Osteocyte (in vitro differentiated cells): ENCODE measurements around the gene GGT7. TPM values are rescaled to one million over a fixed set of nuclear protein-coding genes. Genes with fewer than 3 reads are reported as not detected.

Experiments
- DNase-seq: peaks from one replicate; pipeline ENCODE4 v3.0.0; 2021; ENCODE audit warnings: mixed read lengths; ENCODE audit not compliant: unreplicated experiment; ENCODE audit errors: extremely low spot score
- H3K27ac Mint-ChIP-seq: one replicate; pipeline ENCODE4 v1.8.0; 2021; ENCODE audit warnings: mild to moderate bottlenecking, mixed read lengths; ENCODE audit not compliant: unreplicated experiment
- H3K27me3 Mint-ChIP-seq: one replicate; pipeline ENCODE4 v1.8.0; 2021; ENCODE audit warnings: mixed read lengths; ENCODE audit not compliant: unreplicated experiment
- H3K36me3 Mint-ChIP-seq: one replicate; pipeline ENCODE4 v1.8.0; 2021; ENCODE audit warnings: mixed read lengths; ENCODE audit not compliant: unreplicated experiment
- H3K4me1 Mint-ChIP-seq: one replicate; pipeline ENCODE4 v1.8.0; 2021; ENCODE audit warnings: mixed read lengths; ENCODE audit not compliant: unreplicated experiment
- H3K4me3 Mint-ChIP-seq: one replicate; pipeline ENCODE4 v1.8.0; 2021; ENCODE audit warnings: mild to moderate bottlenecking, moderate library complexity, mixed read lengths; ENCODE audit not compliant: unreplicated experiment
- H3K9me3 Mint-ChIP-seq: one replicate; pipeline ENCODE4 v1.8.0; 2021; ENCODE audit warnings: mixed read lengths; ENCODE audit not compliant: unreplicated experiment
- total RNA-seq: library from RNA; stranded (reverse); gene quantifications from 2 replicates; pipeline ENCODE4 v1.2.1, GENCODE V29; 2021
- TF ChIP-seq, protein P1 (sequence below): fragments of 200-600 bp; sonication (generic); IDR thresholded peaks from 2 replicates; pipeline ENCODE4 v1.5.0; 2021; ENCODE audit warnings: antibody characterized with exemption, mild to moderate bottlenecking, moderate library complexity

GGT7 gene
- total RNA-seq, 1 donor from 2014 or later = 37.0 TPM

DNA sequence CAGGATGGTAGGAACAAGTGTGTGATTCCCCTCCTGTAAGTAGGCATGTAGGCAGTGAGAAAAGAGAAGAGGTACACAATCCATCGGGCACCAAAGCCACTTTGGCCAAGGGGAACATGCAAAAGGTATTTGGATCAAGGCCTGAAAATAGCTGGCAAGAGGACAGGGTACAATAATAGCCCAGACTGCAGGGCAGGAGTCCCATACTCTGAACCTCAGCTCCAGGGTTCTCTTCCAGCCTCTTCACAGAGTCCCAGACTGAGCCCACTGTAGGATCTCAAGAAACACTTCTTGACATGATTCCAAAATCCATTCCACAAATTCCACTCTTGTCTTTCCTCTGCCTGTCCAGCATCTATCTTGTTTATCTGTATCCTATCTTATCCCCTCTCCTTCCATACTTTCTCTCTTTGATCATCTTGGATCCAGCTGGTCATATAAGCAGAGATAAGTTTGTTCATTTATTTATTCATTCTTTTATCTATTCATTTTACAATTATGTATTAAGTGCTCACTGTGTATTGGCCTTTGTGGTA is 23.5 kb upstream of the GGT7 start:
- H3K36me3 Mint-ChIP-seq = peaks cover 6% of the 10 kb centered on the region
- TF ChIP-seq, protein P1, sequence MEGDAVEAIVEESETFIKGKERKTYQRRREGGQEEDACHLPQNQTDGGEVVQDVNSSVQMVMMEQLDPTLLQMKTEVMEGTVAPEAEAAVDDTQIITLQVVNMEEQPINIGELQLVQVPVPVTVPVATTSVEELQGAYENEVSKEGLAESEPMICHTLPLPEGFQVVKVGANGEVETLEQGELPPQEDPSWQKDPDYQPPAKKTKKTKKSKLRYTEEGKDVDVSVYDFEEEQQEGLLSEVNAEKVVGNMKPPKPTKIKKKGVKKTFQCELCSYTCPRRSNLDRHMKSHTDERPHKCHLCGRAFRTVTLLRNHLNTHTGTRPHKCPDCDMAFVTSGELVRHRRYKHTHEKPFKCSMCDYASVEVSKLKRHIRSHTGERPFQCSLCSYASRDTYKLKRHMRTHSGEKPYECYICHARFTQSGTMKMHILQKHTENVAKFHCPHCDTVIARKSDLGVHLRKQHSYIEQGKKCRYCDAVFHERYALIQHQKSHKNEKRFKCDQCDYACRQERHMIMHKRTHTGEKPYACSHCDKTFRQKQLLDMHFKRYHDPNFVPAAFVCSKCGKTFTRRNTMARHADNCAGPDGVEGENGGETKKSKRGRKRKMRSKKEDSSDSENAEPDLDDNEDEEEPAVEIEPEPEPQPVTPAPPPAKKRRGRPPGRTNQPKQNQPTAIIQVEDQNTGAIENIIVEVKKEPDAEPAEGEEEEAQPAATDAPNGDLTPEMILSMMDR = no peak
- no peak overlapping the region for H3K4me3 Mint-ChIP-seq
- H3K4me1 Mint-ChIP-seq = peaks cover 5% of the 10 kb centered on the region
- no peak overlapping the region for H3K27ac Mint-ChIP-seq
- no peaks in the 10 kb centered on the region for H3K27me3 Mint-ChIP-seq
- no peaks in the 10 kb centered on the region for H3K9me3 Mint-ChIP-seq
- DNase-seq = no peak

DNA sequence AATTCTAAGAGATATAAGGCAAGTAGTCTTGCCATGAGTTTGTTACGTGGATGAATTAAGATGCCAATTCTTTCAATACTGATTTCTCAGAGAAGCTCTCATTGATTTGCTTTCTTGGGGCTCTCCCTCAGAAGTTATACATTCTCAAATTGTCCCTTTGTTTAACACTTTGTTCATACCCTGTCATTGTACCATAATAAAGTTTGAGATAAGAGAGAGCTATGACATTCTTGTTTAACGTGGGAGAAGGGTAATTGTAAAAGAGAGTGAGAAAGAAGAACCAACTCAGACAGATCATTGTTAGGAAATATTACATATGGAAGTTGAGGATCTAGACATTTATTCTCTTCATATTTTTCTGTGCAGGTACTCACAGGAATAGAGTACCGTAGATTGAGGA is 22.8 kb upstream of the GGT7 start:
- Mint-ChIP-seq H3K4me3 (no peak overlapping the region), H3K36me3 (peaks cover 6% of the 10 kb centered on the region), H3K4me1 (peaks cover 5% of the 10 kb centered on the region), H3K27ac (no peak overlapping the region), H3K9me3 (no peaks in the 10 kb centered on the region), H3K27me3 (no peaks in the 10 kb centered on the region)
- no peak for DNase-seq
- TF ChIP-seq, protein P1 = no peak

DNA sequence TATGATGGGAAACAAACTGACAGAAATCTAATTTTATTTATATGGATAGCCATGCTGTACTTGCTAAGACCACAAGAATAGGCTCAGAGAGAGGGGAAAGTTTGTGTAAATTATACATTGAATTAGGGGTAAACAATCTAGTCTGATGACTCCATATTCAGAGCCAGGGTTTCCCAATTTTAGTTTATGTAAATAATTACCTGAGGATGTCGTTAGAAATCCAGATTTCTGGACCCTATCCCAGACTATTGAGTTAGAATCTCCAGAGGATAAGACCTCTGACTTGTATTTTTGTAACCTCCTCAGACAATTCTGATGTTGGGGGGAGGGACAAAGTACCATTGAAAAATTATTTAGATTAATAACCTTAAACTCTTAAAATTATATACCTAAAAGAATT is 22.1 kb upstream of the GGT7 start:
- no peak for DNase-seq
- no peaks in the 10 kb centered on the region for H3K27me3 Mint-ChIP-seq
- H3K27ac Mint-ChIP-seq = no peak overlapping the region
- TF ChIP-seq, protein P1 = no peak
- peaks cover 7% of the 10 kb centered on the region for H3K36me3 Mint-ChIP-seq
- no peaks in the 10 kb centered on the region for H3K9me3 Mint-ChIP-seq
- H3K4me3 Mint-ChIP-seq = no peak overlapping the region
- H3K4me1 Mint-ChIP-seq = peaks cover 4% of the 10 kb centered on the region

DNA sequence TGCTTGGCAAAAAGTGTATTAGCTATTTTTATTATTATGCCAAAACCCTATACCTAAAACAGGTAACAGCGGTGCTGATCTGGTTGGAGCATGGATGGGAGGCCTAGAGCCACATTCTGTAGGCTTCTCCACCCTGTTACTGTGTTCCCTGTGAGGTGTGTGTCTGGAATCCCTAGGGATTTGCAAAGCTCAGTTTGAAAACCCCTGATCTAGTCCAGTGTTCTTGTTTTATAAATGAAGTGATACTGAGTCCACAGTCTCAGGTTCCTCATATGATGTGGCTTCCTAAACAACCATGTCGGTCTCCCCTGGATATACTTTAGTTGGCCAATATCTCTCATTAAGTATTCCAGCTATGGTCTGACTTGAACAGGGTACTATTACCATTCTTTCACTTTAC is 20.0 kb upstream of the GGT7 start:
- TF ChIP-seq, protein P1 = no peak
- no peaks in the 10 kb centered on the region for H3K27me3 Mint-ChIP-seq
- no peak overlapping the region for H3K27ac Mint-ChIP-seq
- no peak for DNase-seq
- peaks cover 4% of the 10 kb centered on the region for H3K4me1 Mint-ChIP-seq
- H3K4me3 Mint-ChIP-seq = no peak overlapping the region
- peaks cover 5% of the 10 kb centered on the region for H3K36me3 Mint-ChIP-seq
- no peaks in the 10 kb centered on the region for H3K9me3 Mint-ChIP-seq

DNA sequence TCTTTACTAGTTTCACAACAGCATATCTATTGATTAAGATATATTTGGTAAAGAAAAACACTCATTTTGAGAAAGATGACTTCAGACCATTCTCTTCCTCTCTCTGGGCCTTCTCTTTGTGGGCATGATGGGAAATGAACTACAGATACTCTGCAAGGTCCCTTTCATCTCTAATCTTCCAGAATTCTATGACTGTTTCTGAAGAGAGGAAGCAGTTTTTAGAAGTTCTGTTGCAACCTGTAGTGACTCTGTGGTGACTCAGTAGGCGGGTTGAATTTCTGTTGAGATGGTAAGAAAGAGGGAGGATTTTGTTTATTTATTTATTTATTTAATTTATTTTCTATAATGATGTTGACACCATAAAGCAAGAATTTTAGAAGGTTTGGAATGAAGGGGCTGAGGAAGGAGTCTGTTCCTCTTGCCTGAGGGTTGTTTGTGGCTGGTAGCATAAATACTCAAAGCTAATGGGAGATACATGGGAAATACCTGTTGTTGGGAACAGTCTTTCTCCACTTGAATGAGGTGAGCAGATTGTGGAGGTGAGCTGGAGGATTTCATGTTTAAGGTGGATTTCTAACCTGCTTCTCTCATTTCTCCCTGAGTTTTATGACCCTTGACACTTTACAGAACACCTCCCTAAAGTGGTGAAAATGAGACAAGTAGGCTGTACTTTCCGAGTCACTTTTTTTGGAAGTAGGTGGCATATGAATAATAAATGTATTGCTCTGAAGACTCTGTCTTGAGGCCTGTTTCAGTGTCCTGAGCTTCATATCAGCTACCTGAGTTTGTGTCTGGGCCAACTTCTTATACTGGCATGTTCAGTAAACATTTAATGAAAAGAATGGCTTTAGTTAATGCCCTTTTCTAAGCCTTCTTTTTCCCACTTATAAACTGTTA is 18.8 kb upstream of the GGT7 start:
- TF ChIP-seq, protein P1 = no peak
- no peaks in the 10 kb centered on the region for H3K27me3 Mint-ChIP-seq
- H3K4me1 Mint-ChIP-seq = peaks cover 4% of the 10 kb centered on the region
- H3K4me3 Mint-ChIP-seq = no peak overlapping the region
- H3K27ac Mint-ChIP-seq = no peak overlapping the region
- peaks cover 5% of the 10 kb centered on the region for H3K36me3 Mint-ChIP-seq
- H3K9me3 Mint-ChIP-seq = no peaks in the 10 kb centered on the region
- no peak for DNase-seq
